Measurements from ENCODE around the gene BRD3. TPM values are rescaled to one million over a fixed set of nuclear protein-coding genes. Genes with fewer than 3 reads are reported as not detected.
A peak's percentile ranks its signal among the peaks of the same experiment; 100 is the strongest.

BRD3 gene
- total RNA-seq, 1 experiment from 2014 or later, result 61.6 TPM

GRCh38 chr9:134066913-134067851 lies 644 bp downstream of the BRD3 start:
- intact Hi-C loops (cut with micrococcal nuclease; ENCODE audit: unreplicated experiment), result loop anchor here (10.0 kb wide), 1 partner anchor 942 kb away; the partner anchor contains the start of gene RALGDS
- peak overlapping the region; percentile 99 for H3K4me3 ChIP-seq (ENCODE audit: low read depth, low read length, poor library complexity, severe bottlenecking)
- no peak for TF ChIP-seq EZH2 (IDR thresholded peaks at IDR 0.05; ENCODE audit: borderline replicate concordance, low read depth, low read length, poor library complexity, severe bottlenecking)
- TF ChIP-seq CTCF (conservative IDR thresholded peaks at IDR 0.05; ENCODE audit: low read depth, low read length), result no peak
- DNase-seq (ENCODE audit: low spot score), result peak; percentile 61
- peaks cover 15% of the 10 kb centered on the region for H3K27me3 ChIP-seq (replicated peaks; ENCODE audit: insufficient read depth, low read depth, low read length, poor library complexity)
- H3K4me1 ChIP-seq (ENCODE audit: insufficient read depth, low read length, poor library complexity, severe bottlenecking), result no peaks in the 10 kb centered on the region
- BruUV-seq (replicated peaks), result no TSS peak
- H3K36me3 ChIP-seq (ENCODE audit: insufficient read depth, low read length, poor library complexity, severe bottlenecking), result no peaks in the 10 kb centered on the region
- ChIA-PET POLR2A (ENCODE audit: low non-redundant PET) (interaction anchor here (0.6 kb wide), 1 partner anchor 59 kb away, joined by 3 read pairs; no protein-coding TSS in a partner anchor), CTCF (interaction anchor here (0.6 kb wide), 1 partner anchor 46 kb away, joined by 4 read pairs; no protein-coding TSS in a partner anchor)
- no peaks in the 10 kb centered on the region for H3K9me3 ChIP-seq (ENCODE audit: low read depth, low read length, poor library complexity, severe bottlenecking)
- peak overlapping the region; percentile 94 for H3K27ac ChIP-seq (ENCODE audit: low read depth, low read length, poor library complexity, severe bottlenecking)

GRCh38 chr9:134066526-134066912 lies 1.3 kb downstream of the BRD3 start:
- peaks cover 15% of the 10 kb centered on the region for H3K27me3 ChIP-seq (replicated peaks; ENCODE audit: insufficient read depth, low read depth, low read length, poor library complexity)
- peak; percentile 45 for DNase-seq (ENCODE audit: low spot score)
- H3K27ac ChIP-seq (ENCODE audit: low read depth, low read length, poor library complexity, severe bottlenecking), result peak overlapping the region; percentile 94
- H3K4me3 ChIP-seq (ENCODE audit: low read depth, low read length, poor library complexity, severe bottlenecking), result peak overlapping the region; percentile 99
- BruUV-seq (replicated peaks), result no TSS peak
- H3K9me3 ChIP-seq (ENCODE audit: low read depth, low read length, poor library complexity, severe bottlenecking), result no peaks in the 10 kb centered on the region
- H3K36me3 ChIP-seq (ENCODE audit: insufficient read depth, low read length, poor library complexity, severe bottlenecking), result no peaks in the 10 kb centered on the region
- CTCF ChIA-PET, result interaction anchor here (0.6 kb wide), 1 partner anchor 46 kb away, joined by 4 read pairs; no protein-coding TSS in a partner anchor
- TF ChIP-seq CTCF (conservative IDR thresholded peaks at IDR 0.05; ENCODE audit: low read depth, low read length), result no peak
- TF ChIP-seq EZH2 (IDR thresholded peaks at IDR 0.05; ENCODE audit: borderline replicate concordance, low read depth, low read length, poor library complexity, severe bottlenecking), result no peak
- H3K4me1 ChIP-seq (ENCODE audit: insufficient read depth, low read length, poor library complexity, severe bottlenecking), result no peaks in the 10 kb centered on the region
- intact Hi-C loops (cut with micrococcal nuclease; ENCODE audit: unreplicated experiment), result loop anchor here (10.0 kb wide), 1 partner anchor 942 kb away; the partner anchor contains the start of gene RALGDS
- POLR2A ChIA-PET (ENCODE audit: low non-redundant PET), result interaction anchor here (0.6 kb wide), 1 partner anchor 59 kb away, joined by 3 read pairs; no protein-coding TSS in a partner anchor

- H3K36me3 ChIP-seq (ENCODE audit: insufficient read depth, low read length, poor library complexity, severe bottlenecking), result no peaks in the 10 kb centered on the region
- peak overlapping the region; percentile 99 for H3K4me3 ChIP-seq (ENCODE audit: low read depth, low read length, poor library complexity, severe bottlenecking)
- H3K4me1 ChIP-seq (ENCODE audit: insufficient read depth, low read length, poor library complexity, severe bottlenecking), result no peaks in the 10 kb centered on the region
- TF ChIP-seq EZH2 (IDR thresholded peaks at IDR 0.05; ENCODE audit: borderline replicate concordance, low read depth, low read length, poor library complexity, severe bottlenecking) (no peak), CTCF (conservative IDR thresholded peaks at IDR 0.05; ENCODE audit: low read depth, low read length) (no peak)
- H3K9me3 ChIP-seq (ENCODE audit: low read depth, low read length, poor library complexity, severe bottlenecking), result no peaks in the 10 kb centered on the region
- ChIA-PET CTCF (no interaction called here), POLR2A (ENCODE audit: low non-redundant PET) (no interaction called here)
- intact Hi-C loops (cut with micrococcal nuclease; ENCODE audit: unreplicated experiment), result loop anchor here (10.0 kb wide), 1 partner anchor 941 kb away; the partner anchor contains the start of gene RALGDS
- DNase-seq (ENCODE audit: low spot score), result peak; percentile 8
- H3K27me3 ChIP-seq (replicated peaks; ENCODE audit: insufficient read depth, low read depth, low read length, poor library complexity), result peaks cover 15% of the 10 kb centered on the region
- TSS peak; percentile 72 for BruUV-seq (replicated peaks)
- peak overlapping the region; percentile 94 for H3K27ac ChIP-seq (ENCODE audit: low read depth, low read length, poor library complexity, severe bottlenecking)
Observed at GRCh38 chr9:134065612-134066419, 2.0 kb downstream of the BRD3 start.

Data from A673 (cell line).